Tibial nerve (tissue), 4 donors: ENCODE data around the gene GPC5. TPM values are rescaled to one million over a fixed set of nuclear protein-coding genes. Genes with fewer than 3 reads are reported as not detected.
A peak's percentile ranks its signal among the peaks of the same experiment; 100 is the strongest.

ENCODE experiments used
- DNase-seq, 2 donors: peaks; one replicate each; pipeline ENCODE4 v3.0.0-alpha.2; 2019; ENCODE audit warnings: low spot score in 2 of 2
- H3K27ac ChIP-seq, 4 donors: fragments of 200-600 bp; sonication (generic) in 3 of 4; one replicate each; pipeline ENCODE4 v1.5.1; 2017 to 2019; ENCODE audit warnings: mild to moderate bottlenecking in 1 of 4
- H3K27me3 ChIP-seq, 2 donors: fragments of 200-600 bp; sonication (generic) in 1 of 2; one replicate each; pipeline versions ENCODE4 v1.5.1 to v1.6.0; 2017 to 2019
- H3K36me3 ChIP-seq, 3 donors: fragments of 200-600 bp; sonication (generic); one replicate each; pipeline ENCODE4 v1.5.1; 2018 to 2019
- H3K4me1 ChIP-seq, 4 donors: fragments of 200-600 bp; sonication (generic) in 3 of 4; one replicate each; pipeline ENCODE4 v1.5.1; 2017 to 2019
- H3K4me3 ChIP-seq, 4 donors: fragments of 200-600 bp; sonication (generic) in 3 of 4; one replicate each; pipeline ENCODE4 v1.5.1; 2017 to 2019; ENCODE audit warnings: mild to moderate bottlenecking in 1 of 4, moderate library complexity in 1 of 4
- H3K9me3 ChIP-seq, 4 donors: fragments of 200-600 bp; sonication (generic) in 3 of 4; one replicate each; pipeline ENCODE4 v1.5.1; 2017 to 2019
- EP300 ChIP-seq, 2 donors: sonication (generic); formaldehyde crosslinking; IDR thresholded peaks; one replicate each; pipeline ENCODE4 v1.6.1; 2017; ENCODE audit warnings: antibody characterized with exemption in 2 of 2, mild to moderate bottlenecking in 1 of 2
- POLR2A ChIP-seq, 2 donors: fragments of 450-650 bp; IDR thresholded peaks; one replicate each; pipeline ENCODE4 v1.6.1; 2017; ENCODE audit warnings: antibody characterized with exemption in 2 of 2, mild to moderate bottlenecking in 2 of 2, moderate library complexity in 2 of 2
- WGBS, 2 donors: methylation state at CpG; one replicate each; pipeline ENCODE4 v1.1.5; 2018; 5-methylcytosine and 5-hydroxymethylcytosine counted together
- total RNA-seq, 4 donors: library from RNA; depleted of rRNA; stranded (reverse); fragments of >200 nt; gene quantifications; one replicate each; pipeline ENCODE4 v1.1.0, GENCODE V29; 2016
- TF ChIP-seq, protein P1 (sequence below), 5 experiments: fragments of 200-600 bp in 3 of 5; fragments of 450-650 bp in 2 of 5; sonication (generic) in 3 of 5; IDR thresholded peaks; one replicate each; pipeline ENCODE4 v1.5.1; 2016 to 2019; ENCODE audit warnings: antibody characterized with exemption in 5 of 5, mild to moderate bottlenecking in 3 of 5, moderate library complexity in 2 of 5

Gene GPC5
- total RNA-seq, 4 donors from 2014 or later: 3.7 to 5.7 (median 4.2) TPM; not detected in 1

DNA sequence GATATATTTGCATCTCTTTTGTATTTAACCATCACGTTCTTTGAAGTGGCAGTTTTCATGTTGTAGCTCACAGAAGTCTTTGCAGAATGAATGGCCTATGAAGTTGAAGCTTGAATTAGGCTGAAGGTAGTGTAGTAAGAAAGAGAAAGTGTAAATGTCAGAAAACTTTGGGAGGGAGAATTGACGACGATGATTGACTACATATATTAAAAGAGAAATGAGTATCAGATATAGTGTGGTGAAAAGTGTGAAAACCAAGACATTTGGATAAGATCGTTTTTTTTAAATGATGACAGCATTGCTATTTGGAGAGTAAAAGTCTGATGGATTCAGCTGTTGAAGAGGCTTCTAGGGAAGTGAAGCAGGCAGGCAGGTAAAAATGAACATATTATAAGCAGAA is 14.6 kb upstream of the GPC5 start:
- no peak overlapping the region for H3K4me3 ChIP-seq
- no peak for TF ChIP-seq EP300 (IDR thresholded peaks at IDR 0.05)
- TF ChIP-seq, protein P1, sequence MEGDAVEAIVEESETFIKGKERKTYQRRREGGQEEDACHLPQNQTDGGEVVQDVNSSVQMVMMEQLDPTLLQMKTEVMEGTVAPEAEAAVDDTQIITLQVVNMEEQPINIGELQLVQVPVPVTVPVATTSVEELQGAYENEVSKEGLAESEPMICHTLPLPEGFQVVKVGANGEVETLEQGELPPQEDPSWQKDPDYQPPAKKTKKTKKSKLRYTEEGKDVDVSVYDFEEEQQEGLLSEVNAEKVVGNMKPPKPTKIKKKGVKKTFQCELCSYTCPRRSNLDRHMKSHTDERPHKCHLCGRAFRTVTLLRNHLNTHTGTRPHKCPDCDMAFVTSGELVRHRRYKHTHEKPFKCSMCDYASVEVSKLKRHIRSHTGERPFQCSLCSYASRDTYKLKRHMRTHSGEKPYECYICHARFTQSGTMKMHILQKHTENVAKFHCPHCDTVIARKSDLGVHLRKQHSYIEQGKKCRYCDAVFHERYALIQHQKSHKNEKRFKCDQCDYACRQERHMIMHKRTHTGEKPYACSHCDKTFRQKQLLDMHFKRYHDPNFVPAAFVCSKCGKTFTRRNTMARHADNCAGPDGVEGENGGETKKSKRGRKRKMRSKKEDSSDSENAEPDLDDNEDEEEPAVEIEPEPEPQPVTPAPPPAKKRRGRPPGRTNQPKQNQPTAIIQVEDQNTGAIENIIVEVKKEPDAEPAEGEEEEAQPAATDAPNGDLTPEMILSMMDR (IDR thresholded peaks at IDR 0.05): no peak
- no peak for TF ChIP-seq POLR2A (IDR thresholded peaks at IDR 0.05)
- no peaks in the 10 kb centered on the region for H3K9me3 ChIP-seq
- DNase-seq: no peak
- no peaks in the 10 kb centered on the region for H3K4me1 ChIP-seq
- no peaks in the 10 kb centered on the region for H3K27me3 ChIP-seq
- 81 to 82% methylated on average over 4 of the region's 4 CpGs for WGBS, 2 donors
- H3K27ac ChIP-seq: no peak overlapping the region
- no peaks in the 10 kb centered on the region for H3K36me3 ChIP-seq

DNA sequence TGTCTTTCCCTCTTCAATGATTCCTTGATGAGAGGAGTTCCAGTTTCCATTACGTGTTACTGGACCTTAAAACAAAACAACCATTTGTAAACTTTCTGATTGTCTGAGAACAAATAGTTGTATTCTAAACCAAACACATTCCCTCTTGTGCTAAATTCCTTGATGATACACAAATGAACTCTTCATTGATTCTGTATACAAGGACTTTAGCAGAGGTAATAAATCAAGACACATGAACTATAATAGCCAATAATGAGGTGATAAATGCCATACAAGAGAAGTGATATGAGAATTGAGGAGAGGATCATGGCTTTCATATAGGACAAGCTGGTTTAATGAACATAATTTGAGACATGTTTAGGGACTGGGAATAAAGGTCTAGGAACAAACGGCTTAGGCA is 13.5 kb upstream of the GPC5 start:
- WGBS, 2 donors: 45 to 54% methylated on average over 2 of the region's 2 CpGs
- no peak overlapping the region for H3K27ac ChIP-seq
- H3K4me1 ChIP-seq: no peaks in the 10 kb centered on the region
- H3K4me3 ChIP-seq: no peak overlapping the region
- no peaks in the 10 kb centered on the region for H3K36me3 ChIP-seq
- no peak for DNase-seq
- no peaks in the 10 kb centered on the region for H3K9me3 ChIP-seq
- no peak for TF ChIP-seq POLR2A (IDR thresholded peaks at IDR 0.05)
- TF ChIP-seq, protein P1 (IDR thresholded peaks at IDR 0.05): no peak
- TF ChIP-seq EP300 (IDR thresholded peaks at IDR 0.05): no peak
- H3K27me3 ChIP-seq: no peaks in the 10 kb centered on the region

DNA sequence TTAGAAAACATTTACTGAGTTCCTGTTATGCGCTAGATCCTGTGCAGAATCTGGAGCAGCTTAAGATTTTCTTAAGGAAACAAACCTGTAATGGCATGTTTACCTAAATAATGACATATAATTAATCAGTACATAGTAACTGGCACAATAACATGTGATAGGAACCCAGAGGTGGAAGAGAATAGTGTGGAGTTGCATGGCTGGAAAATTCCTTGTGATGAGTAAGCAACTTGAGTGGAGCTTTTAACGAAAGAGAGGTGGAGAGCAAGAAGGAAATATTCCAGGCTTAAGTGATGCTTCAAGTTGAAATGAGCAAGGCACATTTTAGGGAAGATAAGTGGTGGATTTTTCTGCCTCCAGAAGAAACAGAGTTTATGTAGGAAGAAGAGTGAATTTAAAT is 9.2 kb upstream of the GPC5 start:
- no peak overlapping the region for H3K4me3 ChIP-seq
- no peaks in the 10 kb centered on the region for H3K9me3 ChIP-seq
- no peaks in the 10 kb centered on the region for H3K4me1 ChIP-seq
- WGBS, 2 donors: 86 to 90% methylated on average over 2 of the region's 2 CpGs
- TF ChIP-seq EP300 (IDR thresholded peaks at IDR 0.05): no peak
- TF ChIP-seq, protein P1 (IDR thresholded peaks at IDR 0.05): no peak
- TF ChIP-seq POLR2A (IDR thresholded peaks at IDR 0.05): no peak
- H3K36me3 ChIP-seq: no peaks in the 10 kb centered on the region
- DNase-seq: no peak
- H3K27ac ChIP-seq: no peak overlapping the region
- peaks cover 0 to 4% of the 10 kb centered on the region in 2 donors for H3K27me3 ChIP-seq

DNA sequence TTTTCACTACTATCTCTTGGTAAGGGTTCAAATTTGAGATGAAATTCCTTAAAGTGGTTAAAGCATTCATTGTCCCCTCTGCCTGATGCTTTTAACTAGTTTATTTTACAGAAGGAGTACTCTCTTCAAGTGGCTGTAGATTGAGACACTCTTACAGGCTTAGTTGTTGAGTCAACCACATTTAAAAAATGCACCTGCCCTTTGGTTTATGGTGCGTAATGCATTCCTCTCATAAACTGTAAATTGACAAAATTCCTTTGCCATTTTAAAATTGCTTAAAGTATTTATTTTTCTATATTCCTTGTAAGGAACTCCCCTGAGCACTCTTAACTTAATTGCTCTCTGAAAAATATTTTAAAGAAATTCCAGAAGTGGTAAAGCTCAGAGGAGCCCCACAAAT is 826 bp upstream of the GPC5 start:
- Histone ChIP-seq H3K27me3 (peaks cover 0 to 57% of the 10 kb centered on the region in 2 donors), H3K36me3 (no peaks in the 10 kb centered on the region), H3K27ac (no peak overlapping the region), H3K4me3 (no peak overlapping the region), H3K9me3 (no peaks in the 10 kb centered on the region), H3K4me1 (peaks cover 0 to 24% (median 10%) of the 10 kb centered on the region in 4 donors)
- 74 to 81% methylated on average over 1 of the region's 1 CpG for WGBS, 2 donors
- TF ChIP-seq, protein P1 (IDR thresholded peaks at IDR 0.05): no peak
- no peak for TF ChIP-seq EP300 (IDR thresholded peaks at IDR 0.05)
- no peak for TF ChIP-seq POLR2A (IDR thresholded peaks at IDR 0.05)
- no peak for DNase-seq

DNA sequence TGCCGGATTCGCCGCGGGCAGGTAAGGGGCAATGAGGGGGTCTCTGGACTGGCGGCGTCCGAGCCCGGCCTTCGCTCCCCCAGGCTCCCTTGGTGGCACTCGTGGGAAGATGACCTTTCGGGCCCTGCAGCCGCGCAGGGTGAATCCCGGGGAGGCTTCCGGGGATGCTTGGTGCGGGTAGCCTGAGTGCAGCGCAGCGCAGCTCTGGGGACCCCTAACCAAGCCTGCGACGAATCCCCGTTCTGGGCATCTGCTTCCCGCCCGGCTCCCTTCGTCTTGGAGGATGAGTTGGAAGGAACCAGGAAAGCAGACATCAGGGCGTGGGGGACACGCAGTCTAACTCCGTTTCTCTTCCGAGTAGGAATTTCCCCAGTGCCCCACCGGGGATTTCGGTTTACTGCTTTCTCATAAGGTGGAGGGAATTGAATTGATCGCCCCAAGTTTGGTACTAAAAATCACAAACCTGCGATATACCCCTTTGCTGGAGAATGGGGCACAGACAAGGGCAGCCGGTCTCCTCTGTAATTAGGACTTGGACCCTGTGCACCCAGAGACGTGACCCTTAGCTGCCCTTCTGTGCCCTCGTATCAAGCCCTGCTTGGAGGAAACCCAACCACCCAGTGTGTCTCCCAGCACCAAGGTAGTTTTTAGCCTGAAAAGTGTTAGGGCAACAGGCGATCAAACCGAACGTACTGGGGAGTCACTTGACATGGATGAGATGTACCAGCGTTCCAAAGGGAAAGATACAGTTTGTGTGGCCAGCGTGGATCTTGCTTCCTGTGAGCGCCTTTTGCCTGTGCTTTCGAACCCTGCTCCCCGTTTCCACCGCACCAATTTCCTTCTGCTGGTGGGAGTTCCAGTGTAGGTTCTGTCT is 1.0 kb downstream of the GPC5 start:
- 29 to 36% methylated on average over 27 to 32 of the region's 44 CpGs for WGBS, 2 donors
- H3K27ac ChIP-seq: peak overlapping the region in 1 of 4 donors; percentile 30
- TF ChIP-seq, protein P1 (IDR thresholded peaks at IDR 0.05): no peak
- no peak for TF ChIP-seq EP300 (IDR thresholded peaks at IDR 0.05)
- no peak for TF ChIP-seq POLR2A (IDR thresholded peaks at IDR 0.05)
- H3K27me3 ChIP-seq: peaks cover 0 to 50% of the 10 kb centered on the region in 2 donors
- H3K9me3 ChIP-seq: no peaks in the 10 kb centered on the region
- H3K36me3 ChIP-seq: no peaks in the 10 kb centered on the region
- DNase-seq: no peak
- H3K4me3 ChIP-seq: peak overlapping the region; percentile 28 to 59 (median 50)
- peaks cover 0 to 24% (median 10%) of the 10 kb centered on the region in 4 donors for H3K4me1 ChIP-seq
